Tibial nerve (tissue), 4 donors: ENCODE measurements around the gene KLK8.

Experiments used
- EP300 ChIP-seq, 2 donors: sonication (generic); formaldehyde crosslinking; IDR thresholded peaks; one replicate each; pipeline ENCODE4 v1.6.1; 2017; ENCODE audit warnings: antibody characterized with exemption in 2 of 2, mild to moderate bottlenecking in 1 of 2
- POLR2A ChIP-seq, 2 donors: fragments of 450-650 bp; IDR thresholded peaks; one replicate each; pipeline ENCODE4 v1.6.1; 2017; ENCODE audit warnings: antibody characterized with exemption in 2 of 2, mild to moderate bottlenecking in 2 of 2, moderate library complexity in 2 of 2
- TF ChIP-seq, protein P1 (sequence below), 5 experiments: fragments of 200-600 bp in 3 of 5; fragments of 450-650 bp in 2 of 5; sonication (generic) in 3 of 5; IDR thresholded peaks; one replicate each; pipeline ENCODE4 v1.5.1; 2016 to 2019; ENCODE audit warnings: antibody characterized with exemption in 5 of 5, mild to moderate bottlenecking in 3 of 5, moderate library complexity in 2 of 5

DNA sequence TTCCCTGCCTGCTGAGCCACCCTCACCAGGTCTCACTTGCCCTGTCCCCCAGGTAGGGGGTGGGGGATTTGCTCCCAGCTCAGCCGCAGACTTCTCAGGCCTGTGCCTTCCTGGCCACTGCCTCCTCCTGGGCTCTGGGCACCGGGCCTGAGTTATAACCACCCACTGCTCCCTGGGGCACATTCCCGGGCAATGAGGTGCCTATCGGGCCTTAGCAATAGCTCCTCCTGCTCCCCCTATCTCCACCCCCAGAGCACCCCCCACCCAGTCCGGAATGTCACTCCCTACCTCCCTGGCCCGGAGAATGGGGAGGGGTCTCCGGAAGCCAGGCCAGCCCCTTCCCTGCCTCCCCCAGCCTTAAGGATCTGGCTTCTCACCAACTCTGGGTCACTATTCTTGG is 48.5 kb downstream of the KLK8 start, which contains the start of gene KLK5:
- TF ChIP-seq, protein P1, sequence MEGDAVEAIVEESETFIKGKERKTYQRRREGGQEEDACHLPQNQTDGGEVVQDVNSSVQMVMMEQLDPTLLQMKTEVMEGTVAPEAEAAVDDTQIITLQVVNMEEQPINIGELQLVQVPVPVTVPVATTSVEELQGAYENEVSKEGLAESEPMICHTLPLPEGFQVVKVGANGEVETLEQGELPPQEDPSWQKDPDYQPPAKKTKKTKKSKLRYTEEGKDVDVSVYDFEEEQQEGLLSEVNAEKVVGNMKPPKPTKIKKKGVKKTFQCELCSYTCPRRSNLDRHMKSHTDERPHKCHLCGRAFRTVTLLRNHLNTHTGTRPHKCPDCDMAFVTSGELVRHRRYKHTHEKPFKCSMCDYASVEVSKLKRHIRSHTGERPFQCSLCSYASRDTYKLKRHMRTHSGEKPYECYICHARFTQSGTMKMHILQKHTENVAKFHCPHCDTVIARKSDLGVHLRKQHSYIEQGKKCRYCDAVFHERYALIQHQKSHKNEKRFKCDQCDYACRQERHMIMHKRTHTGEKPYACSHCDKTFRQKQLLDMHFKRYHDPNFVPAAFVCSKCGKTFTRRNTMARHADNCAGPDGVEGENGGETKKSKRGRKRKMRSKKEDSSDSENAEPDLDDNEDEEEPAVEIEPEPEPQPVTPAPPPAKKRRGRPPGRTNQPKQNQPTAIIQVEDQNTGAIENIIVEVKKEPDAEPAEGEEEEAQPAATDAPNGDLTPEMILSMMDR (IDR thresholded peaks at IDR 0.05) = no peak
- TF ChIP-seq EP300 (IDR thresholded peaks at IDR 0.05) (no peak), POLR2A (IDR thresholded peaks at IDR 0.05) (no peak)
